ENCODE measurements around the gene SCMH1.

DNA sequence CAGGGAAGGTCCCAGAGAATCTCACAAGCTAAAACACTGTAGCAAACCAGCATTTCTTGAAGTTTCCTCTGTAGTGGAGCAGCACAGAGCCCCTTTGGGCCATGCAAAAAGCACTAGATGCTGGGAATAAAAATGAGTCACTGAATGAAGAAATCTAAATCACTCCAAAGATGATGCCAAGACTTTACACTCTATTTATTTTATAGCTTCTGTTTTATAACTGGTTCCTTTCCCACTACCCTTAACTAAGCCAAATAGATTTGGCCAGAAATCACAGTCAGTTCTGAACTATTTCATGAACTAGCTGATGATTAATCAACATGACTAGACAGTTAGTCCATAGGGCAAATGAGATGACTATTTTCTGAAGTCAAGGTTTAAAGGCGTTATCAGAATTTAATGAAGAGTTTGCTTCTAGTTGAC is 89.5 kb downstream of the SCMH1 start:
- TF ChIP-seq, protein P1, sequence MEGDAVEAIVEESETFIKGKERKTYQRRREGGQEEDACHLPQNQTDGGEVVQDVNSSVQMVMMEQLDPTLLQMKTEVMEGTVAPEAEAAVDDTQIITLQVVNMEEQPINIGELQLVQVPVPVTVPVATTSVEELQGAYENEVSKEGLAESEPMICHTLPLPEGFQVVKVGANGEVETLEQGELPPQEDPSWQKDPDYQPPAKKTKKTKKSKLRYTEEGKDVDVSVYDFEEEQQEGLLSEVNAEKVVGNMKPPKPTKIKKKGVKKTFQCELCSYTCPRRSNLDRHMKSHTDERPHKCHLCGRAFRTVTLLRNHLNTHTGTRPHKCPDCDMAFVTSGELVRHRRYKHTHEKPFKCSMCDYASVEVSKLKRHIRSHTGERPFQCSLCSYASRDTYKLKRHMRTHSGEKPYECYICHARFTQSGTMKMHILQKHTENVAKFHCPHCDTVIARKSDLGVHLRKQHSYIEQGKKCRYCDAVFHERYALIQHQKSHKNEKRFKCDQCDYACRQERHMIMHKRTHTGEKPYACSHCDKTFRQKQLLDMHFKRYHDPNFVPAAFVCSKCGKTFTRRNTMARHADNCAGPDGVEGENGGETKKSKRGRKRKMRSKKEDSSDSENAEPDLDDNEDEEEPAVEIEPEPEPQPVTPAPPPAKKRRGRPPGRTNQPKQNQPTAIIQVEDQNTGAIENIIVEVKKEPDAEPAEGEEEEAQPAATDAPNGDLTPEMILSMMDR (conservative IDR thresholded peaks at IDR 0.05; ENCODE audit: low read length) = no peak
- no peak for TF ChIP-seq EZH2phosphoT487 (IDR thresholded peaks at IDR 0.05; ENCODE audit: borderline replicate concordance, low read depth, low read length)

All from OCI-LY7 (cell line).